NCI-H2107 treated with DMSO at 0.1 percent for 48 hours (cell line): ENCODE results near the gene PRUNE1.
A peak's percentile ranks its signal among the peaks of the same experiment; 100 is the strongest.

ENCODE experiments used
- DNase-seq: peaks from one replicate; lab custom pipeline; 2025; ENCODE audit not compliant: unreplicated experiment; lab: John Stamatoyannopoulos, UW

PRUNE1 gene

GRCh38 chr1:150976879-150977694 is 31.2 kb upstream of the PRUNE1 start:
- no peak for DNase-seq

GRCh38 chr1:150979092-150980056 is 28.9 kb upstream of the PRUNE1 start:
- peak; percentile 91 for DNase-seq

DNA sequence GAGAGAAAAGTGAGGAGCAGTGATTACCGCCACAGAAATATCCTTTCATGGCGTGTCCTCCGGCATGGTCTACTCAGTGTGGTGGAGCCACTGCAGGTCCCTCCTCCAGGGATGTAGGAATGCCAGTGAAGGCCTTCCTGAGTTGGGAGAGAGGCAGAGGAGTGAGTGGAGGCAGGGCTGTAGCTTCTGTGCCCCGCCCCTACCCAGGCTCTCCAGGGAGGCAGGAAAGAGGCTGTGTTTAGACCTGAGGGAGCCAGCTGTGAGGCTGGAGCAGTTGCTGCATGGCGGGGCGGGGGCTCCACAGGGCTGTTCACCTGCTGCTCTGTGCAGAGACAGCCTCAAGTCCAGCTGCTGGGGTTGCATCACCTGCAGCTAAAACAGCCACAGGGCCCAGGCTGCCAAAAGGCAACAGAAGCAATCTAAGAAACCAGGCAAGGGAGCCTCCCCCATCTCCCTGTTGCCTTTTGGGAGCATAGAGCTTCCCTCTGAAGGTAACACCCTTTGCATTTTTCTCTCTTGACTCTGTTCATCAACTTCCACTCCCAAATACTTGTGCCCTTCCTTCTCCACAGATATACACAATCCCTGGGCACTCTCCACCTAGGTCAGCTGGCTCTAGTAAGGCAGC is 27.0 kb upstream of the PRUNE1 start:
- peak; percentile 95 for DNase-seq

- DNase-seq: peak; percentile 18
Measured at GRCh38 chr1:150981805-150982712, 26.2 kb upstream of the PRUNE1 start, which contains the start of gene ANXA9. ANXA9 (plus strand) TSS chr1:150982292; CDS start chr1:150983106, 814 bp downstream.

GRCh38 chr1:150985179-150985825 is 22.9 kb upstream of the PRUNE1 start:
- no peak for DNase-seq

DNA sequence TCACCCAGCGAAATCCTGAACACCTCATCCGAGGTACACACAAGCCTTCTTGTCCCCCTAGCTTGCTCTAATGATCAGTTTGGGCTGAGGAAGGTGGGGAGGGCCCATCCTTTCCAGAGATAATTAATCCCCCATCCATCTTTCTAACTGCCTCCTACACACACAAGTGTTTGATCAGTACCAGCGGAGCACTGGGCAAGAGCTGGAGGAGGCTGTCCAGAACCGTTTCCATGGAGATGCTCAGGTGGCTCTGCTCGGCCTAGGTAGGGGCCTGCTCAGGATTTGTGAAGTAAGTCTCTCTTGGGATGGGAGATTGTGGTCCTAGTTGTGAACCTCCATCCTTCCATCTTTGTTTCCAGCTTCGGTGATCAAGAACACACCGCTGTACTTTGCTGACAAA is 20.3 kb upstream of the PRUNE1 start:
- no peak for DNase-seq

- DNase-seq: no peak
Measured at GRCh38 chr1:150992626-150993025, 15.6 kb upstream of the PRUNE1 start.

- no peak for DNase-seq
Measured at GRCh38 chr1:150994248-150994647, 14.0 kb upstream of the PRUNE1 start.

DNA sequence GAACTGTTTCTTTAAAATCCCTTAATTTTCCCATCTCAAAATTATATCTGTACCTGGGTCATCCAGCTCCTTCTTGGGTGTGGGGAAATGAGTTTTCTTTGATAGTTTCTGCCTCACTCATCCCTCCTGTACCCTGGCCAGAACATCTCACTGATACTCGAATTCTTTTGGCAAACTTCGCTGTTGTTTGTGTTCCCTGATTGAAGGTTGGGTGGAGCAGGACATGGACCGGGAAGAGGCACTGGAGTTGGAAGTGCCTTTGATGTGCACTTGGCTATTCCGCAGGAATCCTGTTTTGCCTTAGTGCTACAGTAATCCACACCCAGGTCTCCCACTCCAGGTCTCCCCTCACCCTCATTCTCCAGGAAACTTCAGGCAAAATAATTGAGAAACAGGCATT is 12.8 kb upstream of the PRUNE1 start:
- DNase-seq: no peak

DNA sequence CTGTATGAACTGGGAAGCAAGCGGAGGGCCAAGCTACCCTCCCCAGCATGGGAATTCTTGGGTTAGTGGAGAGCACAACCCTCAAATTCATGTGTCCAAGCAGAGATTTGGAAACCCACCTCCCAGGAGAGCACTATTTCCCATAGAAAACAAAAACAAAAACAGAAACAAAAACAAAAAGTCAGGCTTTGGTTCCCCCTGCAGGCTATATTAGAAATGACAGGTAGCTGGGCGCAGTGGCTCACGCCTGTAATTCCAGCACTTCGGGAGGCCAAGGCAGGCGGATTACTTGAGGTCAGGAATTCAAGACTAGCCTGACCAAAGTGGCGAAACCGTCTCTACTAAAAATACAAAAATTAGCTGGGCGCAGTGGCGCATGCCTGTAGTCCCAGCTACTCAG is 12.4 kb upstream of the PRUNE1 start:
- no peak for DNase-seq

DNA sequence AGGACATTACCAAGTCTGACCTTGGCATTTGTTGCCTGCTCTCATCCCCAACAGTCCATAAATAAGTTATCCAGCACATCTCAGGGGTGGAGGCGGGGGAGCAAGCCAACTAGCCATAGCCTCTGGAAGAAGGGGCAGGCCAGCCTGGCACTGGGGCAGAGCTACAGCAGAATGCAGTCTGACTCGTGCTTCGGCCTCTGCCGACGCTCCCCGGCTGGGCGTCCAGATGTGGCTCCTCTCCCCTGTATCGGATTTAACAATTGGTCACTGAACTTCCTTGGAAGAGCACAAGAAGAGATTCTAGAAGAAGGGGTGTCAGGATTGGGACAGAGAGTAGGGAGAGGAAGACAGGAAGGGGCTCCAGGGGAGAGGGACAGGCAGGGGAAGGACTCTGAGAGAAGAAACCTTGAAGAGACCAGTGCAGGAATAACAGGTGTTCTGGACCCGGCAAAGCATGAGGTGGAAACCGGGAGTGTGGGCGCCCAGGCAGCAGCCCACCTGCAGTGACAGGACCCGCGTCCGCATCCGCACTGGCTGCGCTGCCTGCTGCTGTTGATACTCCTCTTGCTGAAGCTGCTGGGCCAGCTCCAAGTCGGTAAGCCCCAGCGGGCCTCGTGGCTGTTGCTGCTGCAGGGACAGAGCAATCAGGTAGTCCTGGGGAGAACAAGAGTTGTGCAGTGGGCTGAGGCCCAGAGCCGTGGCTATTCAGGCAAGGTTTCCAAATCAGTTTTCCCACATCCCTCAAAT is 10.9 kb upstream of the PRUNE1 start:
- DNase-seq: peak; percentile 9

GRCh38 chr1:150997949-150998348 is 10.3 kb upstream of the PRUNE1 start:
- peak; percentile 27 for DNase-seq

DNA sequence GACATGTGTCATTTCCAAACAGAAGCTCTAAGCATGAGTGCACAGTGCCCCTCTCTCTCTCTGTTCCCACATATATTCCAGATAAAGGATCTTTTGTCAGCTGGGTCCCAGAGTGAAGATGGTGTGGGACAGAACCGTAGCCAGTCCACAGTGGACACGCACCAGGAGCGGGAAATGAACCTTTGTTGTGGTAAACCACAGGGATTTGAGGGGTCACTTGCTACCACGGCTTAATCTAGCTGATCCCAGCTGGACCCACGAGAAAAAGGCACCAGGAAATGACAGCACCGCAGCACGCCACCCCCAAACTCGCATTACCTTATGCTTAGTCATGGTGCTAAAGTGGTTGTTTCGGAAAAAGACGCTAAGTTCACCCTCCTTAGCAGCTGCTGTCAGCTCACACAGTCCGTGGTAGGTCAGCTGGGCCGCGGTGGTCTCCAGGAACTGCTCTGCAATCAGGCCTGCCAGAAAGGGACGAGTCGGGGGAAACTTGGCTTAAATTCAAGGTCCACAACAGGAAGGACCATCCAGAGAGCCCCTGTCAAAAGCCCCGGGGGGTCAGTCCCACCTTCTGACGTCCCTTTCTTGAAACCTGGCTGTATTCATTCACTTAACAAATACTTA is 9.1 kb upstream of the PRUNE1 start:
- no peak for DNase-seq

DNA sequence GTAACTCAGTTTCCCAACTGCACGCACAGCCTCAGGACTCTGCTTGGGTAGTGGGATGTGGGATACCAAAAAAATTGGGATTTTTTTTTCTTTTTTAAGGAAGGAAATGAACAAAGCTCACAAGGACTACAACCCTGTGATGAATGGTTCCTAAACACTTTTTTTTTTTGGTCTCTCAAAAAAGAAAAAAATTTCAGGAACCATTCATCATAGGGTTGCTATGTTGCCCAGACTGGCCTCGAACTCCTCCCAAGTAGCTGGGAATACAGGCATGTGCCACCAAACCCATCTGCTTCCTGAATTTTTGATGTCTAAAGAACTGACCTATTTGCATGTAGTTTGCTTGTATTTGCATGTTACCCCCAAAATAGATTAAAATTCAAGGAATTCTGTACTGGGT is 8.3 kb upstream of the PRUNE1 start:
- DNase-seq: no peak

DNA sequence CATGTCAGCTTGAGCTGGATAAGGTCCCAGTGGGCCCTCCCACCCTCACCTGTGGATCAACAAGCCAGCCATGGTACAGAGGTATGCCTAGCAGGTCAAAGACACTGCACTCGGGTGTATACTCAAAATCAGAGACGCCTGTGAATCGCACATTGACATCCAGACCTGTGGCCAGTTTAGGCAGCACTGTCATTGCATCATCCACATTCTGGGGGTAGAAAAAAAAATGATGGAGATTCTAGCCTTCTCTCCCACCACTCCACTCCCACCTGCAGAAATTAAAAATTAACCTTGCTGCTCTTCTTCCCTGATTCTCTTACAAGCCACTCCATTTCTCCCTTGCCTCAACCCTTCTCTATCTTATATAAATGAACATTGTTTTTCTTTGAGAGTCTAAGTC is 7.8 kb upstream of the PRUNE1 start:
- DNase-seq: no peak

DNA sequence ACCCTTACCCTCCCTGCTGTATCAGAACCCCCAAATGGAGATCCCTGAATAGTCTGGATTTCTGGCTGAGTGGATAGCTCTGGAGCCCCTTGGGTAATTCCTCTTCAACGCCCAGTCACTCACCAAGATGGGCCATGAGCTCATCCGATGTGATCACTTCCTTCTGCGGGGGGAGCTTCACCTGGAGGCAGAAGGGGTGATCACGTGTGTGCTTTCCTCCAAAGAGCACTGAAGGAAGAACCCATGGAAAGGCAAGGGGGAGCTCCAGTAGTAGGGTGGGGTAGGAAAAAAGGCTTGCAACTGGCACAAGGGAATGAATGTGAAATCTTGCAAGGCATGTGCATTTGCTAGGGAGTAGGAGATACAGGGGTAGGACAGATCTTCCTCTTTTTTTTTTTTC is 6.6 kb upstream of the PRUNE1 start:
- no peak for DNase-seq

GRCh38 chr1:151002051-151002450 is 6.2 kb upstream of the PRUNE1 start:
- DNase-seq: no peak

- no peak for DNase-seq
Measured at GRCh38 chr1:151002611-151003010, 5.6 kb upstream of the PRUNE1 start.

DNA sequence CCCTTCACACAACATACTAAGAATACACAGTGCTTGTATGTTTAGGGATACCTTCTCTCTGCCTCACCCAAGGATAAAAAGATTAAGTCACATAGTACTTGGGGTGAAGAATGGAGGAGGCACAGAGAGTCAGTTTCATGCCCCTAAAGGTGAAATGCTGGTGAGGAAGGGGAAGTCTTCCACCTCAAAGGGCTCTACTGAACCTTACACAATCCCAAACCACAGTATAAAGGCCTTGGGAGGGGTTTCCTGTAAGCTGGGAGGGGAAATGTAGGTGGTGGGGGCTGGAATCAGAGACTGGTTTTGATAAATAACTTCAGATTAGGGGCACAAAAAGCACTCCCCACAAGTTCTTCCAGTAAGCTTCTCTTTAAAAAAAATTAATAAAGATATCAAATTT is 5.1 kb upstream of the PRUNE1 start:
- DNase-seq: no peak
